Mesenchymal stem cell (in vitro differentiated cells and primary cell): ENCODE measurements around the gene SLC9A3.
A peak's percentile ranks its signal among the peaks of the same experiment; 100 is the strongest.

Experiments used
- DNase-seq: peaks from one replicate; pipeline ENCODE4 v3.0.0-alpha.2; 2013
- H2AFZ ChIP-seq: one replicate; pipeline ENCODE4 v1.6.1; 2013; ENCODE audit warnings: low read depth, mild to moderate bottlenecking, control low read depth, inconsistent platforms, low read length, moderate library complexity
- H2AK5ac ChIP-seq: 2 replicates; pipeline ENCODE4 v1.6.1; 2013; ENCODE audit warnings: low read length, moderate library complexity, mild to moderate bottlenecking, inconsistent platforms; ENCODE audit not compliant: severe bottlenecking
- H2BK120ac ChIP-seq: one replicate; pipeline ENCODE4 v1.6.1; 2013; ENCODE audit warnings: low read depth, mild to moderate bottlenecking, inconsistent platforms, low read length, moderate library complexity
- H2BK12ac ChIP-seq, 2 experiments: one replicate each; pipeline ENCODE4 v1.6.1; 2013; ENCODE audit warnings: inconsistent platforms in 2 of 2, low read length in 2 of 2, mild to moderate bottlenecking in 2 of 2, moderate library complexity in 2 of 2, control low read depth in 1 of 2
- H2BK15ac ChIP-seq: one replicate; pipeline ENCODE4 v1.6.1; 2013; ENCODE audit warnings: mild to moderate bottlenecking, low read depth, inconsistent platforms; ENCODE audit not compliant: poor library complexity, severe bottlenecking
- H2BK5ac ChIP-seq: 2 replicates; pipeline ENCODE4 v1.6.1; 2013; ENCODE audit warnings: low read depth, mild to moderate bottlenecking, low read length, control low read depth, inconsistent platforms; ENCODE audit not compliant: poor library complexity, severe bottlenecking
- H3K14ac ChIP-seq, 2 experiments: one replicate each; pipeline ENCODE4 v1.6.1; 2013; ENCODE audit warnings: inconsistent platforms in 2 of 2, low read length in 2 of 2, control low read depth in 1 of 2, mild to moderate bottlenecking in 1 of 2, moderate library complexity in 1 of 2
- H3K18ac ChIP-seq, 2 experiments: one replicate each; pipeline ENCODE4 v1.6.1; 2013; ENCODE audit warnings: inconsistent platforms in 2 of 2, low read length in 2 of 2, control low read depth in 1 of 2, low read depth in 1 of 2, mild to moderate bottlenecking in 1 of 2
- H3K23ac ChIP-seq, 2 experiments: one replicate each; pipeline ENCODE4 v1.6.1; 2013; ENCODE audit warnings: inconsistent platforms in 2 of 2, low read length in 2 of 2, mild to moderate bottlenecking in 2 of 2, moderate library complexity in 2 of 2, control low read depth in 1 of 2
- H3K27ac ChIP-seq: 2 replicates; pipeline ENCODE4 v1.5.1; 2013; ENCODE audit warnings: mild to moderate bottlenecking, moderate library complexity, low read length, control low read depth, inconsistent platforms; ENCODE audit not compliant: poor library complexity, severe bottlenecking
- H3K27me3 ChIP-seq, 2 experiments: 2 replicates each; pipeline versions ENCODE4 v1.6.1 to v1.7.0; 2013; ENCODE audit warnings: low read length in 2 of 2, mild to moderate bottlenecking in 2 of 2, moderate library complexity in 2 of 2, control low read depth in 1 of 2, inconsistent platforms in 1 of 2; ENCODE audit not compliant: control insufficient read depth in 1 of 2, insufficient read depth in 1 of 2
- H3K36me3 ChIP-seq, 2 experiments: 2 replicates each; pipeline versions ENCODE4 v1.6.1 to v1.7.0; 2013; ENCODE audit warnings: low read length in 2 of 2, control low read depth in 1 of 2, inconsistent platforms in 1 of 2, low read depth in 1 of 2, mild to moderate bottlenecking in 1 of 2; ENCODE audit not compliant: insufficient read depth in 2 of 2, control insufficient read depth in 1 of 2
- H3K4ac ChIP-seq, 2 experiments: one replicate each; pipeline ENCODE4 v1.6.1; 2013; ENCODE audit warnings: inconsistent platforms in 2 of 2, low read length in 2 of 2, mild to moderate bottlenecking in 2 of 2, moderate library complexity in 2 of 2, control low read depth in 1 of 2, low read depth in 1 of 2
- H3K4me1 ChIP-seq: 2 replicates; pipeline ENCODE4 v1.6.1; 2013; ENCODE audit warnings: low read depth, low read length, control low read depth; ENCODE audit not compliant: control insufficient read depth, insufficient read depth
- H3K4me2 ChIP-seq: 2 replicates; pipeline ENCODE4 v1.6.1; 2013; ENCODE audit warnings: low read length, mild to moderate bottlenecking, inconsistent platforms; ENCODE audit not compliant: poor library complexity, severe bottlenecking
- H3K4me3 ChIP-seq, 2 experiments: 2 replicates each; pipeline versions ENCODE4 v1.5.1 to v1.7.0; 2013; ENCODE audit warnings: low read length in 2 of 2, mild to moderate bottlenecking in 2 of 2, control low read depth in 1 of 2, low read depth in 1 of 2; ENCODE audit not compliant: insufficient read depth in 1 of 2
- H3K79me1 ChIP-seq: replicated peaks from 2 replicates; pipeline ENCODE4 v1.6.1; 2013; ENCODE audit warnings: mild to moderate bottlenecking, control low read depth, low read length, inconsistent platforms; ENCODE audit not compliant: poor library complexity, severe bottlenecking
- H3K9ac ChIP-seq: 2 replicates; pipeline ENCODE4 v1.7.0; 2013; ENCODE audit warnings: mild to moderate bottlenecking, low read length, moderate library complexity
- H3K9me3 ChIP-seq: 2 replicates; pipeline ENCODE4 v1.7.0; 2013; ENCODE audit warnings: mild to moderate bottlenecking, low read length; ENCODE audit not compliant: control insufficient read depth
- H4K8ac ChIP-seq: one replicate; pipeline ENCODE4 v1.6.1; 2013; ENCODE audit warnings: inconsistent platforms, mild to moderate bottlenecking, low read length, moderate library complexity
- H4K91ac ChIP-seq: one replicate; pipeline ENCODE4 v1.6.1; 2013; ENCODE audit warnings: mild to moderate bottlenecking, low read length, inconsistent platforms
- WGBS: methylation state at CpG from one replicate; pipeline ENCODE4 v1.1.7; 2013; ENCODE audit warnings: mixed read lengths; 5-methylcytosine and 5-hydroxymethylcytosine counted together

Gene SLC9A3

DNA sequence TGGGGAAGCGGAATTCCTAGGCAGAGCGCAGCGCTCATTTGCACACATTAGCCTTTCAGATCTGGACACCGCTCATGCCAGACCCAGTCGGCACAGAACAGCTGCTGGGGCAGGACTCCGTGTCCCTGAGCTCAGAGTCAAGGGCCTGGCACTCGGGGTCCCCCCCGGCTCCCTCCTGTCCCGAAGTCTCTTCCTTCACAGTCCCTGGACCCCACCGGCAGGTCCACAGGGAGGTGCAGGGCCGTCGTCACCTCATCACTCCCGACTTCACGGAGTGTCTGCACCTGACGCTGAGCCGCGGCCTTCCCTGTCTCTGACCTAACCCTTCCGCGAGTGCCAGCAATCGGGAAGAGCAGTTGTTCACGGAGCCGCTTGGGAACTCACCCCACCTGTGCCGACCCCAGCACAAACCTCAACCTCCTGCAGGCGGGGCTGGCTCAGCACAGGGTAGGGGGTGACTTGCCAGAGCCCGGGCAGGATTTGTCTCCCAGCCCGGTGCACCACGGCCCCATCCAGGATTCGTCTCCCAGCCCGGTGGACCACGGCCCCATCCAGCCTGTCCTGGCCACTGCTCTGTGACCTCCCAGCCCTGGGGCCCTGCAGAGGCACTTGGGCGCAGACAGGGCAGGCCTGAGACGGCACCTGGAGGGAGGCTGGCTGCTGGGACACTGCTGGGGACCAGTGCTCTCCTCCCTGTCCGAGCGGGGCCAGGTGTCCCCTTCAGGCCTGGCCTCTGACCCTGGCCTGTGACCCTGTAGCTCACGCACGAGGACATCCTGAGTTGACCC lies 9.9 kb upstream of the SLC9A3 start:
- H3K18ac ChIP-seq = no peak overlapping the region
- H4K8ac ChIP-seq = no peak overlapping the region
- no peak overlapping the region for H2BK12ac ChIP-seq
- no peaks in the 10 kb centered on the region for H3K79me1 ChIP-seq
- H3K23ac ChIP-seq = no peak overlapping the region
- H3K9ac ChIP-seq = no peak overlapping the region
- no peaks in the 10 kb centered on the region for H3K4me1 ChIP-seq
- DNase-seq = no peak
- peak overlapping the region in 1 of 2 experiments; percentile 19 for H3K14ac ChIP-seq
- no peak overlapping the region for H4K91ac ChIP-seq
- H3K4me3 ChIP-seq = no peak overlapping the region
- H3K27me3 ChIP-seq = peaks cover 53 to 88% of the 10 kb centered on the region in 2 experiments
- H2BK15ac ChIP-seq = no peak overlapping the region
- H3K4me2 ChIP-seq = no peak overlapping the region
- H2AK5ac ChIP-seq = no peak overlapping the region
- no peak overlapping the region for H3K4ac ChIP-seq
- H3K27ac ChIP-seq = no peak overlapping the region
- H3K9me3 ChIP-seq = no peaks in the 10 kb centered on the region
- no peak overlapping the region for H2BK120ac ChIP-seq
- WGBS = 84% methylated on average over 36 of the region's 36 CpGs
- no peak overlapping the region for H2BK5ac ChIP-seq
- no peaks in the 10 kb centered on the region for H3K36me3 ChIP-seq
- H2AFZ ChIP-seq = no peak overlapping the region

- 82% methylated on average over 23 of the region's 24 CpGs for WGBS
- Histone ChIP-seq H2BK120ac (no peak overlapping the region), H3K4me2 (no peak overlapping the region)
Measured at GRCh38 chr5:533243-533954, 9.2 kb upstream of the SLC9A3 start.

GRCh38 chr5:532521-533242 lies 8.4 kb upstream of the SLC9A3 start:
- no peak overlapping the region for H3K18ac ChIP-seq
- H3K79me1 ChIP-seq = no peaks in the 10 kb centered on the region
- H3K36me3 ChIP-seq = no peaks in the 10 kb centered on the region
- no peak overlapping the region for H2BK5ac ChIP-seq
- no peak overlapping the region for H3K27ac ChIP-seq
- no peak overlapping the region for H2AFZ ChIP-seq
- H2AK5ac ChIP-seq = no peak overlapping the region
- H3K9ac ChIP-seq = no peak overlapping the region
- no peak overlapping the region for H4K8ac ChIP-seq
- no peak overlapping the region for H3K14ac ChIP-seq
- peaks cover 1% of the 10 kb centered on the region for H3K4me1 ChIP-seq
- DNase-seq = no peak
- H2BK15ac ChIP-seq = no peak overlapping the region
- no peaks in the 10 kb centered on the region for H3K9me3 ChIP-seq
- H3K23ac ChIP-seq = no peak overlapping the region
- WGBS = 88% methylated on average over 25 of the region's 25 CpGs
- H3K4ac ChIP-seq = no peak overlapping the region
- H3K4me3 ChIP-seq = no peak overlapping the region
- H2BK120ac ChIP-seq = no peak overlapping the region
- no peak overlapping the region for H4K91ac ChIP-seq
- H3K27me3 ChIP-seq = peaks cover 57 to 81% of the 10 kb centered on the region in 2 experiments
- no peak overlapping the region for H3K4me2 ChIP-seq
- no peak overlapping the region for H2BK12ac ChIP-seq

More at GRCh38 chr5:533243-533954, 9.2 kb upstream of the SLC9A3 start:
- Histone ChIP-seq H4K8ac (no peak overlapping the region), H2AK5ac (no peak overlapping the region), H3K23ac (no peak overlapping the region), H3K4me3 (no peak overlapping the region), H3K18ac (no peak overlapping the region), H3K14ac (no peak overlapping the region), H3K4ac (no peak overlapping the region), H3K36me3 (no peaks in the 10 kb centered on the region), H3K27ac (no peak overlapping the region), H3K27me3 (peaks cover 55 to 85% of the 10 kb centered on the region in 2 experiments), H3K79me1 (no peaks in the 10 kb centered on the region), H2BK12ac (no peak overlapping the region), H3K4me1 (peaks cover 1% of the 10 kb centered on the region), H2AFZ (no peak overlapping the region), H2BK5ac (no peak overlapping the region), H3K9ac (no peak overlapping the region), H4K91ac (no peak overlapping the region), H3K9me3 (no peaks in the 10 kb centered on the region), H2BK15ac (no peak overlapping the region)
- no peak for DNase-seq
